H1 (cell line): ENCODE data around the gene CCDC148. TPM values are rescaled to one million over a fixed set of nuclear protein-coding genes. Genes with fewer than 3 reads are reported as not detected.

ENCODE experiments used
- CTCF ChIA-PET: fragments of 300-600 bp; sonication (Branson Sonifier 250); formaldehyde crosslinking; loops from one replicate; lab custom pipeline; 2021; ENCODE audit not compliant: partially characterized antibody; lab: Charles Lee
- POLR2A ChIA-PET: fragments of 300-600 bp; sonication (Branson Sonifier 250); formaldehyde crosslinking; loops from one replicate; lab custom pipeline; 2021; ENCODE audit warnings: inconsistent platforms; ENCODE audit not compliant: partially characterized antibody; lab: Charles Lee
- DNase-seq, 2 experiments: peaks; one replicate each; pipeline versions ENCODE4 v3.0.0 to v3.0.0-alpha.2; 2010 to 2022; ENCODE audit warnings: low spot score in 2 of 2, low read depth in 1 of 2, mixed read lengths in 1 of 2
- FAIRE-seq: peaks from 2 replicates; lab custom pipeline; 2011; peaks lifted over from hg19 to GRCh38; lab: Jason Lieb, UNC
- H2AFZ ChIP-seq: 2 replicates; pipeline ENCODE4 v1.8.1; 2012; ENCODE audit warnings: low read length, inconsistent platforms
- H2AK5ac ChIP-seq: 2 replicates; pipeline ENCODE4 v1.6.1; 2013; ENCODE audit warnings: low read depth, low read length
- H2BK120ac ChIP-seq: replicated peaks from 2 replicates; pipeline ENCODE3; 2013; ENCODE audit warnings: low read depth, low read length, inconsistent platforms
- H2BK12ac ChIP-seq: 2 replicates; pipeline ENCODE4 v1.6.1; 2013; ENCODE audit warnings: low read depth, low read length
- H2BK15ac ChIP-seq: 2 replicates; pipeline ENCODE4 v1.6.1; 2013; ENCODE audit warnings: low read length
- H2BK20ac ChIP-seq: 2 replicates; pipeline ENCODE4 v1.6.1; 2013; ENCODE audit warnings: low read length
- H2BK5ac ChIP-seq: 2 replicates; pipeline ENCODE4 v1.6.1; 2013; ENCODE audit warnings: low read depth, low read length
- H3K14ac ChIP-seq: 2 replicates; pipeline ENCODE4 v1.6.1; 2013; ENCODE audit warnings: inconsistent platforms; ENCODE audit not compliant: insufficient read length
- H3K18ac ChIP-seq: 2 replicates; pipeline ENCODE4 v1.6.1; 2013; ENCODE audit warnings: low read length; ENCODE audit errors: extremely low read depth
- H3K23ac ChIP-seq: 2 replicates; pipeline ENCODE4 v1.6.1; 2013; ENCODE audit warnings: inconsistent platforms; ENCODE audit not compliant: insufficient read length
- H3K23me2 ChIP-seq: 2 replicates; pipeline ENCODE4 v1.6.1; 2013; ENCODE audit warnings: low read depth, low read length
- H3K27ac ChIP-seq: 2 replicates; pipeline ENCODE4 v1.6.1; 2011; ENCODE audit warnings: low read depth, low read length, inconsistent platforms
- H3K27me3 ChIP-seq, 4 experiments: replicated peaks in 1 of 4; 1 replicate in 1 of 4; 2 replicates in 3 of 4; pipeline versions ENCODE4 v1.6.1 to v1.8.1; 2011 to 2013; ENCODE audit warnings: low read length in 3 of 4, mild to moderate bottlenecking in 3 of 4, inconsistent platforms in 2 of 4, mixed read lengths in 2 of 4, moderate library complexity in 1 of 4; ENCODE audit not compliant: control insufficient read depth in 3 of 4, insufficient read depth in 3 of 4; ENCODE audit errors: extremely low read depth in 1 of 4
- H3K36me3 ChIP-seq, 4 experiments: 2 replicates each; pipeline versions ENCODE4 v1.6.1 to v1.8.1; 2011 to 2013; ENCODE audit warnings: mild to moderate bottlenecking in 4 of 4, low read length in 3 of 4, moderate library complexity in 2 of 4, control low read depth in 1 of 4, inconsistent platforms in 1 of 4; ENCODE audit not compliant: insufficient read depth in 4 of 4, control insufficient read depth in 2 of 4
- H3K4ac ChIP-seq: replicated peaks from 2 replicates; pipeline ENCODE3; 2013; ENCODE audit warnings: low read length, low read depth, mixed read lengths, inconsistent platforms; ENCODE audit not compliant: insufficient read length
- H3K4me1 ChIP-seq, 4 experiments: replicated peaks in 1 of 4; 1 replicate in 1 of 4; 2 replicates in 3 of 4; pipeline versions ENCODE4 v1.6.1 to v1.8.1; 2011 to 2013; ENCODE audit warnings: low read length in 3 of 4, inconsistent platforms in 2 of 4, mixed read lengths in 1 of 4; ENCODE audit not compliant: insufficient read depth in 4 of 4, control insufficient read depth in 3 of 4
- H3K4me2 ChIP-seq, 2 experiments: 2 replicates each; pipeline versions ENCODE4 v1.6.1 to v1.8.1; 2011 to 2013; ENCODE audit warnings: low read depth in 2 of 2, low read length in 2 of 2, control low read depth in 1 of 2, inconsistent platforms in 1 of 2, mild to moderate bottlenecking in 1 of 2; ENCODE audit not compliant: insufficient read depth in 1 of 2
- H3K4me3 ChIP-seq, 4 experiments: fragments of 200-600, 300-600 bp in 1 of 4; sonication (generic), shearing (Covaris generic), sonication (Bioruptor Twin) in 1 of 4; 2 replicates each; pipeline versions ENCODE4 v1.5.1 to v1.8.1; 2011 to 2016; ENCODE audit warnings: low read length in 4 of 4, low read depth in 3 of 4, control low read depth in 2 of 4, inconsistent platforms in 2 of 4, mild to moderate bottlenecking in 2 of 4, mixed read lengths in 1 of 4, moderate library complexity in 1 of 4; ENCODE audit not compliant: insufficient read depth in 2 of 4; ENCODE audit errors: extremely low read depth in 1 of 4
- H3K56ac ChIP-seq: replicated peaks from 2 replicates; pipeline ENCODE3; 2013; ENCODE audit warnings: low read depth, mild to moderate bottlenecking, mixed read lengths, low read length, inconsistent platforms; ENCODE audit not compliant: insufficient read length
- H3K79me1 ChIP-seq: 2 replicates; pipeline ENCODE4 v1.6.1; 2013; ENCODE audit warnings: low read depth, low read length, control low read depth
- H3K79me2 ChIP-seq, 2 experiments: 2 replicates each; pipeline versions ENCODE4 v1.6.1 to v1.8.1; 2012 to 2013; ENCODE audit warnings: low read length in 2 of 2, mild to moderate bottlenecking in 2 of 2, inconsistent platforms in 1 of 2; ENCODE audit not compliant: insufficient read depth in 2 of 2, control insufficient read depth in 1 of 2
- H3K9ac ChIP-seq, 4 experiments: replicated peaks in 1 of 4; 1 replicate in 1 of 4; 2 replicates in 3 of 4; pipeline versions ENCODE4 v1.6.1 to v1.8.1; 2011 to 2013; ENCODE audit warnings: low read depth in 3 of 4, low read length in 3 of 4, control low read depth in 2 of 4, mild to moderate bottlenecking in 2 of 4, moderate library complexity in 2 of 4, inconsistent platforms in 1 of 4; ENCODE audit errors: extremely low read depth in 1 of 4
- H3K9me3 ChIP-seq, 2 experiments: 2 replicates each; pipeline versions ENCODE4 v1.6.1 to v1.8.1; 2012 to 2013; ENCODE audit warnings: mild to moderate bottlenecking in 2 of 2, moderate library complexity in 2 of 2, control low read depth in 1 of 2, inconsistent platforms in 1 of 2, low read depth in 1 of 2, low read length in 1 of 2, mixed read lengths in 1 of 2; ENCODE audit not compliant: insufficient read depth in 2 of 2
- H4K20me1 ChIP-seq, 2 experiments: replicated peaks in 1 of 2; 2 replicates each; pipeline versions ENCODE3 to v1.8.1; 2011 to 2013; ENCODE audit warnings: inconsistent platforms in 2 of 2, low read length in 2 of 2, mild to moderate bottlenecking in 1 of 2; ENCODE audit not compliant: insufficient read depth in 2 of 2, control insufficient read depth in 1 of 2
- H4K5ac ChIP-seq: 2 replicates; pipeline ENCODE4 v1.6.1; 2013; ENCODE audit warnings: low read length, low read depth, mixed read lengths, inconsistent platforms; ENCODE audit not compliant: insufficient read length
- H4K8ac ChIP-seq: 2 replicates; pipeline ENCODE4 v1.8.0; 2013; ENCODE audit warnings: mild to moderate bottlenecking, moderate library complexity, low read length, inconsistent platforms; ENCODE audit not compliant: insufficient read depth; ENCODE audit errors: extremely low read depth
- H4K91ac ChIP-seq: replicated peaks from 2 replicates; pipeline ENCODE3; 2013; ENCODE audit warnings: low read length, mixed read lengths, inconsistent platforms; ENCODE audit not compliant: insufficient read length
- EGR1 ChIP-seq: IDR thresholded peaks from 2 replicates; pipeline ENCODE4 v1.6.1; 2011; ENCODE audit warnings: low read depth, low read length, borderline replicate concordance
- JUN ChIP-seq: IDR thresholded peaks from 2 replicates; pipeline ENCODE4 v1.6.1; 2011; ENCODE audit warnings: low read depth, mild to moderate bottlenecking, improper control_type of control experiment, low read length
- KDM5A ChIP-seq: fragments of 200-600 bp; IDR thresholded peaks from 2 replicates; pipeline ENCODE4 v1.7.1; 2012; ENCODE audit warnings: mild to moderate bottlenecking, low read length, inconsistent platforms, mixed read lengths
- SP2 ChIP-seq: IDR thresholded peaks from 2 replicates; pipeline ENCODE4 v1.6.1; 2012; ENCODE audit warnings: mild to moderate bottlenecking, low read length, inconsistent platforms
- TCF12 ChIP-seq: IDR thresholded peaks from 2 replicates; pipeline ENCODE4 v1.6.1; 2011; ENCODE audit warnings: low read depth, mild to moderate bottlenecking, low read length
- ZNF274 ChIP-seq: IDR thresholded peaks from 2 replicates; pipeline ENCODE4 v1.7.0; 2012; ENCODE audit warnings: low read length, borderline replicate concordance; ENCODE audit errors: extremely low read depth
- WGBS, 2 experiments: shearing (Covaris generic) in 1 of 2; methylation state at CpG; one replicate each; pipeline versions ENCODE4 v1.1.6 to v1.1.7; 2013 to 2015; ENCODE audit warnings: low lambda C conversion rate in 2 of 2, mixed read lengths in 2 of 2, inconsistent platforms in 1 of 2, low coverage in 1 of 2, missing lambda C conversion rate in 1 of 2; ENCODE audit not compliant: insufficient replicate concordance in 2 of 2, insufficient coverage in 1 of 2, insufficient read length in 1 of 2; ENCODE audit errors: extremely low coverage in 1 of 2, missing lambda C conversion rate in 1 of 2; 5-methylcytosine and 5-hydroxymethylcytosine counted together
- polyA plus RNA-seq, 7 experiments: library from polyadenylated mRNA; depleted of rRNA in 3 of 7; stranded (reverse) in 5 of 7; unstranded in 2 of 7; fragments of >200 nt in 5 of 7; fragments of 200-250 nt in 2 of 7; gene quantifications; 1 replicate in 5 of 7; 2 replicates in 1 of 7; 4 replicates in 1 of 7; pipeline versions ENCODE4 v1.2.1 to v1.2.3, GENCODE V29; 2011 to 2013; ENCODE audit warnings: missing spikeins in 2 of 7, mixed read lengths in 2 of 7
- total RNA-seq: library from RNA; stranded (reverse); fragmentation: NEBNext Ultra II Directional; extraction: Animal tissue kit (Norgen Biotek cat#: 25700); gene quantifications from 2 replicates; pipeline ENCODE4 v1.2.1, GENCODE V29; 2021

The CCDC148 gene
- total and polyA plus RNA-seq, 2 of the 8 experiments (the other 6 are each of a cell fraction or from before 2014, with no cell fraction given) = 0.45 to 1.3 TPM

- 93% methylated on average over 2 of the region's 2 CpGs; no CpG with 5 or more reads in 1 of the 2 experiments for WGBS, 2 experiments
These were observed 130.7 kb downstream of the CCDC148 start for GRCh38 chr2:158325782-158326340.

More at GRCh38 chr2:158325782-158326340, 130.7 kb downstream of the CCDC148 start:
- H3K18ac ChIP-seq = no peak overlapping the region
- H3K4me2 ChIP-seq = no peak overlapping the region
- no peaks in the 10 kb centered on the region for H3K36me3 ChIP-seq
- H2BK12ac ChIP-seq = no peak overlapping the region
- no peak for DNase-seq
- no peaks in the 10 kb centered on the region for H3K79me2 ChIP-seq
- H3K9me3 ChIP-seq = no peaks in the 10 kb centered on the region; a peak in 1 of 4 replicates
- TF ChIP-seq TCF12 (no peak), JUN (no peak), SP2 (no peak), ZNF274 (no peak), EGR1 (no peak), KDM5A (no peak)
- H4K8ac ChIP-seq = no peak overlapping the region
- no peak overlapping the region for H3K4me3 ChIP-seq
- H3K4me1 ChIP-seq = no peaks in the 10 kb centered on the region
- H2BK15ac ChIP-seq = no peak overlapping the region
- no peak overlapping the region for H3K14ac ChIP-seq
- H3K79me1 ChIP-seq = no peaks in the 10 kb centered on the region
- no peak overlapping the region for H4K91ac ChIP-seq
- no peak overlapping the region for H2AK5ac ChIP-seq
- no peak for FAIRE-seq
- ChIA-PET CTCF (no interaction called here), POLR2A (no interaction called here)
- no peak overlapping the region for H3K23ac ChIP-seq
- no peaks in the 10 kb centered on the region for H4K20me1 ChIP-seq
- no peak overlapping the region for H2BK120ac ChIP-seq
- no peak overlapping the region for H4K5ac ChIP-seq
- H3K27ac ChIP-seq = no peak overlapping the region
- no peak overlapping the region for H3K4ac ChIP-seq
- H3K56ac ChIP-seq = no peak overlapping the region
- no peak overlapping the region for H2BK5ac ChIP-seq
- H2BK20ac ChIP-seq = no peak overlapping the region
- no peaks in the 10 kb centered on the region for H3K27me3 ChIP-seq
- no peak overlapping the region for H3K9ac ChIP-seq
- no peak overlapping the region for H2AFZ ChIP-seq
- H3K23me2 ChIP-seq = no peaks in the 10 kb centered on the region
